Brain microvascular endothelial cell (primary cell): ENCODE data around the gene HTR4.

Source experiments
- DNase-seq: peaks from one replicate; pipeline ENCODE4 v3.0.0-alpha.2; 2020
- H3K27ac ChIP-seq: fragments of 250-450 bp; sonication (Bioruptor Pico); 2 replicates; pipeline ENCODE4 v1.5.1; 2020; ENCODE audit warnings: mild to moderate bottlenecking, moderate library complexity
- H3K27me3 ChIP-seq: fragments of 250-450 bp; sonication (Bioruptor Pico); replicated peaks from 2 replicates; pipeline ENCODE4 v1.5.1; 2020; ENCODE audit warnings: mild to moderate bottlenecking
- H3K36me3 ChIP-seq: fragments of 250-450 bp; sonication (Bioruptor Pico); replicated peaks from 2 replicates; pipeline ENCODE4 v1.5.1; 2020; ENCODE audit warnings: mild to moderate bottlenecking
- H3K4me3 ChIP-seq: 2 replicates; pipeline ENCODE4 v1.5.1; 2011; ENCODE audit warnings: low read depth, mild to moderate bottlenecking, control low read depth, low read length, moderate library complexity
- in situ Hi-C: cut with HindIII; loops from 2 replicates; pipeline ENCODE4 v1.10.0; 2017; ENCODE audit warnings: low sequenced_read_pairs, low pct_ligation_motif_present
- TF ChIP-seq, protein P1 (sequence below): IDR thresholded peaks from 2 replicates; pipeline ENCODE4 v1.5.1; 2011; ENCODE audit warnings: low read depth, mild to moderate bottlenecking, moderate library complexity, low read length, control low read depth, inconsistent platforms; ENCODE audit errors: missing control alignments

HTR4 gene

DNA sequence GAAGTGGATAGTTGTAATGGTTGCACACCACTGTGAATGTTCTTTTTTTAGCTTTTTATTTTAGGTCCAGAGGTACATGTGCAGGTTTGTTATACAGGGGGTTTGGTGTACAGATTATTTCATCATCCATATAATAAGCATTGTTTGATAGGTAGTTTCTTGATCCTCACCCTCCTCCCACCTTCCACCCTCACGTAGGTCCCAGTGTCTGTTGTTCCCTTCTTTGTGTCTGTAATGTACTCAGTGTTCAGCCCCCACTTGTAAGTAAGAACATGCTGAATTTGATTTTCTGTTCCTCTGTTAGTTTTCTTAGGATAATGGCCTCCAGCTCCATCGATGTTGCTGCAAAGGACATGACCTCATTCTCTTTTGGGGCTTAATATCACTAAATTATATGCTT, 99.7 kb downstream of the HTR4 start:
- Histone ChIP-seq H3K4me3 (no peak overlapping the region), H3K27me3 (no peaks in the 10 kb centered on the region), H3K27ac (no peak overlapping the region), H3K36me3 (no peaks in the 10 kb centered on the region)
- in situ Hi-C loops = no loop called here
- TF ChIP-seq, protein P1, sequence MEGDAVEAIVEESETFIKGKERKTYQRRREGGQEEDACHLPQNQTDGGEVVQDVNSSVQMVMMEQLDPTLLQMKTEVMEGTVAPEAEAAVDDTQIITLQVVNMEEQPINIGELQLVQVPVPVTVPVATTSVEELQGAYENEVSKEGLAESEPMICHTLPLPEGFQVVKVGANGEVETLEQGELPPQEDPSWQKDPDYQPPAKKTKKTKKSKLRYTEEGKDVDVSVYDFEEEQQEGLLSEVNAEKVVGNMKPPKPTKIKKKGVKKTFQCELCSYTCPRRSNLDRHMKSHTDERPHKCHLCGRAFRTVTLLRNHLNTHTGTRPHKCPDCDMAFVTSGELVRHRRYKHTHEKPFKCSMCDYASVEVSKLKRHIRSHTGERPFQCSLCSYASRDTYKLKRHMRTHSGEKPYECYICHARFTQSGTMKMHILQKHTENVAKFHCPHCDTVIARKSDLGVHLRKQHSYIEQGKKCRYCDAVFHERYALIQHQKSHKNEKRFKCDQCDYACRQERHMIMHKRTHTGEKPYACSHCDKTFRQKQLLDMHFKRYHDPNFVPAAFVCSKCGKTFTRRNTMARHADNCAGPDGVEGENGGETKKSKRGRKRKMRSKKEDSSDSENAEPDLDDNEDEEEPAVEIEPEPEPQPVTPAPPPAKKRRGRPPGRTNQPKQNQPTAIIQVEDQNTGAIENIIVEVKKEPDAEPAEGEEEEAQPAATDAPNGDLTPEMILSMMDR = no peak
- no peak for DNase-seq

DNA sequence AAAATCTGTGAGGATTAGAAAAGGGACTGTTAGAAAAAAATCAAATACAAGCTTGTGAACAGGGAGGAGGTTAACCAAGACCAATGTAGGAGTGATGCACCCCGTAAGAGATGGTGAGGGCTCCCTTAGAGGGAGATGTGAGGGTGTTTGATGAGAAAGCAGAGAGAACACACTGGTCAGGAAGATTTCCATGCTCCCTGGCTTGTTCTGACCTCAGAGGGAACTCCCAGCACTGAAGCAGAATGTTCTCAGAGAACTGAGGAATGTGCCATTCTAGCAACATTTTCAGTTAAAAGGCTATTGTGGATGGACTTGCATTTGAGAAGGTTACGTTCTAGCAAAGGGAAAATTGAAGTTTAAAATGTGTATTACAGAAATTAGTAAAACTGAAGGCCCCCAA, 110.6 kb downstream of the HTR4 start:
- Histone ChIP-seq H3K27ac (no peak overlapping the region), H3K4me3 (no peak overlapping the region), H3K36me3 (no peaks in the 10 kb centered on the region), H3K27me3 (no peaks in the 10 kb centered on the region)
- TF ChIP-seq, protein P1 = no peak
- in situ Hi-C loops = no loop called here
- DNase-seq = no peak

DNA sequence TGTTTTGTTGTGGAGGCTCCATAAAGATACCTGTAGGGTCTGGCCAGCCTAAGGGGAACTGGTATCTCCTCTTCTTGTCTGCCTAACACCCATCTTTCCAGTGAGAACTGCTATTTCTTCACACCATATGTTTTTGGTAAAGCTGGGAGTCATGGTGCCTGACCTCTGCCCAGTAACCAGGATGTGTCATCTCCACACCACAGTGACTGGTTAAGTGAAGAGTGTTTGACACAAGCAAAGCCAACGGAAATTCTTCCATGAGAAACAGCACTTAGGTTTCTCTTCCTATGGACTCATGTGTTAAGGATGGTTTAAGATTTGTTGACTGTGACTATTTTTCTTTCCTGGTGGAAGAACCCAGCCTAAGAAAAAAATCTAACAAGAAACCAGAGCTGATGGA, 111.5 kb downstream of the HTR4 start:
- in situ Hi-C loops = no loop called here

DNA sequence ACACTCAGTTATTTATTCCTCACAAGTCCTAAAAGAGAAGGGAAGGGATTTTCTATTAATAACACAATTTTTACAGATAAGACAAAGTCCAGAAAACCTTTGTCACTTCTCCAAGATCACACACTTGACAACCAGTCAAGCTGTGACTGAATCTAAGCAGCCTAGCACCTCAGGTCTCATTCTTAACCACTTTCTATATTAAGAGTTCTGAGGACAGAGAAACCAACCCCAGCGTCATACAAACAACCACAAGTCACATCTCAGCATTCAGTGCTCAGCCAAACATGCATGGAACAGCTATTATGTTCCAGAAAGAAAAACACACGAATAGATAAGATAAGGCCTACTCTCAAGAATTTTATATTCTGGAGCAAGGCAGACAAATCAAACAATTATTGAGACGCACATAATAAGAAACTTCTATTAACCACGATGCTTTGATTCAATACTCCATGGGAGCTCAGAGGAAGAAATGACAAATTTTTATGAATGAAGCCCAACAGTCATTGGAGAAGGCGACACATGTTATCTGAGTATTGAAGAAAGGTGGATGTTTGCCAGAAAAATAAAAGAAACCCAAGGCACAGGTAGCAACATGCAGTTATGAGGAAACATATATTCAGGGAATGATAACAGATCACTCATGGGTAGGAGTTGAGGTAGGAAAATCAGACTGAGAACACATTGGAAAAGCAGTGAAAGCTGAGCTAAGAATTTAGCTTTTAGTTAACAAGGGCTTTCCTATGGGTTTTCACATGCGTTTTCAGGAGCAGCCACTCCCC, 113.1 kb downstream of the HTR4 start:
- TF ChIP-seq, protein P1 = no peak
- in situ Hi-C loops = no loop called here
- no peak for DNase-seq

More for the DNA sequence above, 111.5 kb downstream of the HTR4 start:
- Histone ChIP-seq H3K36me3 (no peaks in the 10 kb centered on the region), H3K27me3 (no peaks in the 10 kb centered on the region), H3K27ac (no peak overlapping the region), H3K4me3 (no peak overlapping the region)
- TF ChIP-seq, protein P1 = no peak
- peak; percentile 7 for DNase-seq

DNA sequence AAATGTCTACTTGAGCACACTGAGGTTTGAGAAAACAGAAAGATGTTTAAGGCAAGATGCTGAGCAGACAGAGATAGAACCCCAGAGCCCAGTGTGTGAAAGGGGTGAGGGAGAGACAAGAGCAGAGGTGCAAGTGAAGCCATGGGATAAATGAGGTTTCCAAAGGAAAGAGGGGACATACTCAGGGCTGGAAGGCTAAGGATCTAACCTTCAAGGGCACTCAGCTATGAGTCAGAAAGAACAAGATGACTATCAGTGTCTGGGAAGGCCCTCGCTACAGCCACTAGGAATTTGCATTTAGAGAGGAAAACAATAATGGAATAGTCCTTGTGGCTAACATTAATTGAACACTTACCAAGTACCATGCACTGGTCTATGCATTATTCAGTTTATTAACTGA, 113.7 kb downstream of the HTR4 start:
- in situ Hi-C loops = no loop called here

More for the DNA sequence above, 113.1 kb downstream of the HTR4 start:
- Histone ChIP-seq H3K27ac (no peak overlapping the region), H3K36me3 (no peaks in the 10 kb centered on the region), H3K27me3 (no peaks in the 10 kb centered on the region), H3K4me3 (no peak overlapping the region)

More for the DNA sequence above, 113.7 kb downstream of the HTR4 start:
- no peaks in the 10 kb centered on the region for H3K36me3 ChIP-seq
- no peak overlapping the region for H3K4me3 ChIP-seq
- TF ChIP-seq, protein P1 = no peak
- DNase-seq = no peak
- no peak overlapping the region for H3K27ac ChIP-seq
- H3K27me3 ChIP-seq = no peaks in the 10 kb centered on the region
